Activated T-cell treated with anti-CD3 and anti-CD28 coated beads, Interleukin-2, amount 50 U/mL, for 24 hours (primary cell): ENCODE data around the gene SCIN.

Experiments
- DNase-seq: peaks from one replicate; pipeline ENCODE4 v3.0.0-alpha.2; 2020
- H3K27ac Mint-ChIP-seq: 2 replicates; pipeline ENCODE4 v1.8.0; 2020; ENCODE audit warnings: mild to moderate bottlenecking, mixed read lengths
- H3K27me3 Mint-ChIP-seq: 2 replicates; pipeline ENCODE4 v1.8.0; 2020; ENCODE audit warnings: mixed read lengths
- H3K36me3 Mint-ChIP-seq: 2 replicates; pipeline ENCODE4 v1.8.0; 2020; ENCODE audit warnings: low read depth, mixed read lengths
- H3K4me1 Mint-ChIP-seq: 2 replicates; pipeline ENCODE4 v1.8.0; 2020; ENCODE audit warnings: low read depth, mixed read lengths
- H3K4me3 Mint-ChIP-seq: 2 replicates; pipeline ENCODE4 v1.8.0; 2020; ENCODE audit warnings: mild to moderate bottlenecking, moderate library complexity, mixed read lengths
- H3K9me3 Mint-ChIP-seq: 2 replicates; pipeline ENCODE4 v1.8.0; 2020; ENCODE audit warnings: mixed read lengths

Gene SCIN

GRCh38 chr7:12582362-12582761 is 11.8 kb downstream of the SCIN start:
- no peaks in the 10 kb centered on the region for H3K9me3 Mint-ChIP-seq
- H3K4me3 Mint-ChIP-seq, result no peak overlapping the region
- H3K27me3 Mint-ChIP-seq, result peaks cover 41% of the 10 kb centered on the region
- H3K36me3 Mint-ChIP-seq, result no peaks in the 10 kb centered on the region
- no peak for DNase-seq
- H3K27ac Mint-ChIP-seq, result no peak overlapping the region
- no peaks in the 10 kb centered on the region for H3K4me1 Mint-ChIP-seq

GRCh38 chr7:12583176-12583575 is 12.7 kb downstream of the SCIN start:
- Mint-ChIP-seq H3K27me3 (peaks cover 37% of the 10 kb centered on the region), H3K27ac (no peak overlapping the region), H3K36me3 (no peaks in the 10 kb centered on the region), H3K4me1 (no peaks in the 10 kb centered on the region), H3K9me3 (no peaks in the 10 kb centered on the region), H3K4me3 (no peak overlapping the region)
- no peak for DNase-seq

- Mint-ChIP-seq H3K27ac (no peak overlapping the region), H3K4me3 (no peak overlapping the region), H3K36me3 (no peaks in the 10 kb centered on the region), H3K27me3 (peaks cover 34% of the 10 kb centered on the region), H3K4me1 (no peaks in the 10 kb centered on the region), H3K9me3 (no peaks in the 10 kb centered on the region)
- no peak for DNase-seq
These were observed 13.4 kb downstream of the SCIN start for GRCh38 chr7:12583922-12584321.

GRCh38 chr7:12584930-12585329 is 14.4 kb downstream of the SCIN start:
- H3K4me3 Mint-ChIP-seq, result no peak overlapping the region
- no peaks in the 10 kb centered on the region for H3K9me3 Mint-ChIP-seq

GRCh38 chr7:12586271-12586670 is 15.8 kb downstream of the SCIN start:
- no peak for DNase-seq
- no peak overlapping the region for H3K27ac Mint-ChIP-seq
- H3K9me3 Mint-ChIP-seq, result no peaks in the 10 kb centered on the region
- H3K4me1 Mint-ChIP-seq, result no peaks in the 10 kb centered on the region
- no peaks in the 10 kb centered on the region for H3K36me3 Mint-ChIP-seq
- peaks cover 26% of the 10 kb centered on the region for H3K27me3 Mint-ChIP-seq
- no peak overlapping the region for H3K4me3 Mint-ChIP-seq

More at GRCh38 chr7:12584930-12585329, 14.4 kb downstream of the SCIN start:
- no peaks in the 10 kb centered on the region for H3K36me3 Mint-ChIP-seq
- no peak for DNase-seq
- no peak overlapping the region for H3K27ac Mint-ChIP-seq
- peaks cover 32% of the 10 kb centered on the region for H3K27me3 Mint-ChIP-seq
- no peaks in the 10 kb centered on the region for H3K4me1 Mint-ChIP-seq

- H3K27me3 Mint-ChIP-seq, result peaks cover 15% of the 10 kb centered on the region
- H3K4me3 Mint-ChIP-seq, result no peak overlapping the region
- H3K4me1 Mint-ChIP-seq, result no peaks in the 10 kb centered on the region
- no peak overlapping the region for H3K27ac Mint-ChIP-seq
- H3K36me3 Mint-ChIP-seq, result no peaks in the 10 kb centered on the region
- H3K9me3 Mint-ChIP-seq, result no peaks in the 10 kb centered on the region
- DNase-seq, result no peak
These were observed 17.9 kb downstream of the SCIN start for GRCh38 chr7:12588259-12588904.

GRCh38 chr7:12590559-12590958 is 20.0 kb downstream of the SCIN start:
- Mint-ChIP-seq H3K27me3 (peaks cover 10% of the 10 kb centered on the region), H3K9me3 (no peaks in the 10 kb centered on the region), H3K4me1 (no peaks in the 10 kb centered on the region), H3K4me3 (no peak overlapping the region), H3K27ac (no peak overlapping the region), H3K36me3 (no peaks in the 10 kb centered on the region)
- DNase-seq, result no peak

- H3K27me3 Mint-ChIP-seq, result peaks cover 3% of the 10 kb centered on the region
- no peak overlapping the region for H3K27ac Mint-ChIP-seq
- no peaks in the 10 kb centered on the region for H3K4me1 Mint-ChIP-seq
- H3K9me3 Mint-ChIP-seq, result no peaks in the 10 kb centered on the region
- no peak for DNase-seq
- no peaks in the 10 kb centered on the region for H3K36me3 Mint-ChIP-seq
- no peak overlapping the region for H3K4me3 Mint-ChIP-seq
These were observed 23.8 kb downstream of the SCIN start for GRCh38 chr7:12594122-12594897.

- no peak overlapping the region for H3K4me3 Mint-ChIP-seq
- H3K36me3 Mint-ChIP-seq, result no peaks in the 10 kb centered on the region
- no peak for DNase-seq
- no peak overlapping the region for H3K27ac Mint-ChIP-seq
- no peaks in the 10 kb centered on the region for H3K4me1 Mint-ChIP-seq
- H3K9me3 Mint-ChIP-seq, result no peaks in the 10 kb centered on the region
- H3K27me3 Mint-ChIP-seq, result peaks cover 3% of the 10 kb centered on the region
These were observed 24.6 kb downstream of the SCIN start for GRCh38 chr7:12595148-12595547.

GRCh38 chr7:12596225-12596790 is 25.8 kb downstream of the SCIN start:
- peaks cover 4% of the 10 kb centered on the region for H3K9me3 Mint-ChIP-seq
- no peak overlapping the region for H3K4me3 Mint-ChIP-seq
- no peak overlapping the region for H3K27ac Mint-ChIP-seq

GRCh38 chr7:12601302-12601869 is 30.9 kb downstream of the SCIN start:
- H3K27me3 Mint-ChIP-seq, result no peaks in the 10 kb centered on the region
- H3K36me3 Mint-ChIP-seq, result no peaks in the 10 kb centered on the region
- no peak for DNase-seq
- no peaks in the 10 kb centered on the region for H3K4me1 Mint-ChIP-seq
- H3K9me3 Mint-ChIP-seq, result peaks cover 14% of the 10 kb centered on the region
- no peak overlapping the region for H3K27ac Mint-ChIP-seq
- no peak overlapping the region for H3K4me3 Mint-ChIP-seq

More at GRCh38 chr7:12596225-12596790, 25.8 kb downstream of the SCIN start:
- H3K4me1 Mint-ChIP-seq, result no peaks in the 10 kb centered on the region
- H3K36me3 Mint-ChIP-seq, result no peaks in the 10 kb centered on the region
- DNase-seq, result no peak
- peaks cover 3% of the 10 kb centered on the region for H3K27me3 Mint-ChIP-seq

GRCh38 chr7:12607134-12607533 is 36.6 kb downstream of the SCIN start:
- H3K36me3 Mint-ChIP-seq, result no peaks in the 10 kb centered on the region
- peaks cover 9% of the 10 kb centered on the region for H3K27me3 Mint-ChIP-seq
- DNase-seq, result no peak
- H3K9me3 Mint-ChIP-seq, result peaks cover 5% of the 10 kb centered on the region
- H3K4me3 Mint-ChIP-seq, result no peak overlapping the region
- H3K4me1 Mint-ChIP-seq, result no peaks in the 10 kb centered on the region
- no peak overlapping the region for H3K27ac Mint-ChIP-seq

GRCh38 chr7:12609561-12609960 is 39.0 kb downstream of the SCIN start:
- Mint-ChIP-seq H3K27ac (no peak overlapping the region), H3K27me3 (peaks cover 15% of the 10 kb centered on the region), H3K4me3 (no peak overlapping the region), H3K4me1 (no peaks in the 10 kb centered on the region), H3K36me3 (no peaks in the 10 kb centered on the region), H3K9me3 (no peaks in the 10 kb centered on the region)
- no peak for DNase-seq

- Mint-ChIP-seq H3K4me3 (no peak overlapping the region), H3K9me3 (no peaks in the 10 kb centered on the region), H3K36me3 (no peaks in the 10 kb centered on the region), H3K4me1 (no peaks in the 10 kb centered on the region), H3K27ac (no peak overlapping the region), H3K27me3 (peaks cover 19% of the 10 kb centered on the region)
- no peak for DNase-seq
These were observed 40.4 kb downstream of the SCIN start for GRCh38 chr7:12610899-12611298.

GRCh38 chr7:12612622-12613021 is 42.1 kb downstream of the SCIN start:
- peaks cover 19% of the 10 kb centered on the region for H3K27me3 Mint-ChIP-seq
- no peak overlapping the region for H3K27ac Mint-ChIP-seq
- no peak for DNase-seq
- no peak overlapping the region for H3K4me3 Mint-ChIP-seq
- H3K9me3 Mint-ChIP-seq, result no peaks in the 10 kb centered on the region
- no peaks in the 10 kb centered on the region for H3K36me3 Mint-ChIP-seq
- H3K4me1 Mint-ChIP-seq, result no peaks in the 10 kb centered on the region
